Gastrocnemius medialis (tissue), 4 donors: ENCODE results near the gene LMBR1. TPM values are rescaled to one million over a fixed set of nuclear protein-coding genes. Genes with fewer than 3 reads are reported as not detected.
A peak's percentile ranks its signal among the peaks of the same experiment; 100 is the strongest.
"Not testable (repeated sequence)": the region's sequence is repeated elsewhere in the genome, so short reads cannot be mapped to it uniquely, and the experiment has no call there.

Experiments used
- ATAC-seq, 2 donors: fragments of 150-250 bp; one replicate each; pipeline ENCODE4 v1.9.1; 2016
- DNase-seq, 2 donors: peaks; one replicate each; pipeline ENCODE4 v3.0.0-alpha.2; 2019
- H3K27ac ChIP-seq, 4 donors: fragments of 200-600 bp; sonication (generic); 1 replicate in 1 of 4; 2 replicates in 3 of 4; pipeline ENCODE4 v1.5.1; 2016 to 2018; ENCODE audit warnings: mild to moderate bottlenecking in 2 of 4, moderate library complexity in 1 of 4
- H3K27me3 ChIP-seq, 3 donors: fragments of 200-600 bp; sonication (generic) in 2 of 3; 1 replicate in 1 of 3; 2 replicates in 2 of 3; pipeline versions ENCODE4 v1.5.1 to v1.6.0; 2016 to 2019; ENCODE audit warnings: mild to moderate bottlenecking in 1 of 3, moderate library complexity in 1 of 3
- H3K36me3 ChIP-seq, 2 donors: fragments of 200-600 bp; sonication (generic) in 1 of 2; one replicate each; pipeline ENCODE4 v1.5.1; 2017 to 2018
- H3K4me1 ChIP-seq, 2 donors: fragments of 200-600 bp; sonication (generic) in 1 of 2; one replicate each; pipeline ENCODE4 v1.5.1; 2016 to 2017; ENCODE audit warnings: mild to moderate bottlenecking in 2 of 2
- H3K4me3 ChIP-seq, 4 donors: fragments of 200-600 bp; sonication (generic) in 3 of 4; 1 replicate in 1 of 4; 2 replicates in 3 of 4; pipeline ENCODE4 v1.5.1; 2016 to 2019; ENCODE audit warnings: mild to moderate bottlenecking in 2 of 4
- H3K9me3 ChIP-seq, 3 donors: fragments of 200-600 bp; sonication (generic) in 2 of 3; 1 replicate in 1 of 3; 2 replicates in 2 of 3; pipeline ENCODE4 v1.5.1; 2016 to 2019
- POLR2A ChIP-seq, 2 donors: fragments of 450-650 bp; IDR thresholded peaks; one replicate each; pipeline ENCODE4 v1.6.1; 2017; ENCODE audit warnings: antibody characterized with exemption in 2 of 2, mild to moderate bottlenecking in 2 of 2, moderate library complexity in 2 of 2
- in situ Hi-C, 4 donors: fragments of 200-750 bp; cut with MboI; loops; one replicate each; pipeline versions ENCODE4 v1.15.0 to v1.8.0; 2017; ENCODE audit warnings: low sequenced_read_pairs in 4 of 4
- intact Hi-C: fragments of 100-400 bp; cut with DNase I; formaldehyde crosslinking; loops from one replicate; pipeline ENCODE4 v1.15.1; 2023; ENCODE audit warnings: low total_unique reads
- total RNA-seq, 4 donors: library from RNA; depleted of rRNA; stranded (reverse); fragments of >200 nt; gene quantifications; one replicate each; pipeline versions ENCODE4 v1.1.0 to v1.2.3, GENCODE V29; 2016
- TF ChIP-seq, protein P1 (sequence below), 5 experiments: fragments of 450-650 bp in 3 of 5; fragments of 200-600 bp in 2 of 5; sonication (generic) in 2 of 5; IDR thresholded peaks in 4 of 5; conservative IDR thresholded peaks in 1 of 5; 1 replicate in 4 of 5; 2 replicates in 1 of 5; pipeline ENCODE4 v1.5.1; 2016 to 2019; ENCODE audit warnings: antibody characterized with exemption in 5 of 5, mild to moderate bottlenecking in 3 of 5, moderate library complexity in 3 of 5

The LMBR1 gene
- total RNA-seq, 4 donors from 2014 or later: 27.9 to 87.0 (median 35.3) TPM

DNA sequence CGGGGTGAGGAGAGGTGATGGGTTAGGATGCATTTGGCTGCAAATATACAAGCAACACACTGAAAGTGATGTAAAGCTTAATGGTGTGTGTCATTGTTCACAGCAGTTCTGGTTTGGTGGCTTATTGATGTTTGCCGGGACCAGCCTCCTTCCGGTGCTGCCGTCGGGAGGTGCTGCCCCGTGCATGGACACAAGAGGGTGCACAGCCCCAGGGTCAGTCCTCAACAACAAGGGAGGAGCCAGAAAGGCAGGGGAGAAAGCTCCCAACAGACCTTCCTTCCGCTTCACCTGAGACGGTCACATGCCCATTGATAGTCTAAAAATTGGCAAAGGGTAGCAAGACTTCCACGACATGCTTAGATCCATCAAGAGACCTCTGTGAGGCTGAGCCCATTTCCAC, 242.9 kb downstream of the LMBR1 start:
- in situ Hi-C loops: no loop called here
- Histone ChIP-seq H3K27me3 (peaks cover 6 to 36% (median 11%) of the 10 kb centered on the region in 3 donors), H3K4me1 (no peaks in the 10 kb centered on the region), H3K4me3 (no peak overlapping the region), H3K36me3 (no peaks in the 10 kb centered on the region), H3K9me3 (no peaks in the 10 kb centered on the region), H3K27ac (no peak overlapping the region)
- intact Hi-C loops: no loop called here
- no peak for TF ChIP-seq POLR2A (IDR thresholded peaks at IDR 0.05)
- TF ChIP-seq, protein P1, sequence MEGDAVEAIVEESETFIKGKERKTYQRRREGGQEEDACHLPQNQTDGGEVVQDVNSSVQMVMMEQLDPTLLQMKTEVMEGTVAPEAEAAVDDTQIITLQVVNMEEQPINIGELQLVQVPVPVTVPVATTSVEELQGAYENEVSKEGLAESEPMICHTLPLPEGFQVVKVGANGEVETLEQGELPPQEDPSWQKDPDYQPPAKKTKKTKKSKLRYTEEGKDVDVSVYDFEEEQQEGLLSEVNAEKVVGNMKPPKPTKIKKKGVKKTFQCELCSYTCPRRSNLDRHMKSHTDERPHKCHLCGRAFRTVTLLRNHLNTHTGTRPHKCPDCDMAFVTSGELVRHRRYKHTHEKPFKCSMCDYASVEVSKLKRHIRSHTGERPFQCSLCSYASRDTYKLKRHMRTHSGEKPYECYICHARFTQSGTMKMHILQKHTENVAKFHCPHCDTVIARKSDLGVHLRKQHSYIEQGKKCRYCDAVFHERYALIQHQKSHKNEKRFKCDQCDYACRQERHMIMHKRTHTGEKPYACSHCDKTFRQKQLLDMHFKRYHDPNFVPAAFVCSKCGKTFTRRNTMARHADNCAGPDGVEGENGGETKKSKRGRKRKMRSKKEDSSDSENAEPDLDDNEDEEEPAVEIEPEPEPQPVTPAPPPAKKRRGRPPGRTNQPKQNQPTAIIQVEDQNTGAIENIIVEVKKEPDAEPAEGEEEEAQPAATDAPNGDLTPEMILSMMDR (IDR thresholded peaks at IDR 0.05 in 4 of 5, conservative IDR thresholded peaks at IDR 0.05 in 1 of 5): no peak
- no peak for DNase-seq
- no peak for ATAC-seq

DNA sequence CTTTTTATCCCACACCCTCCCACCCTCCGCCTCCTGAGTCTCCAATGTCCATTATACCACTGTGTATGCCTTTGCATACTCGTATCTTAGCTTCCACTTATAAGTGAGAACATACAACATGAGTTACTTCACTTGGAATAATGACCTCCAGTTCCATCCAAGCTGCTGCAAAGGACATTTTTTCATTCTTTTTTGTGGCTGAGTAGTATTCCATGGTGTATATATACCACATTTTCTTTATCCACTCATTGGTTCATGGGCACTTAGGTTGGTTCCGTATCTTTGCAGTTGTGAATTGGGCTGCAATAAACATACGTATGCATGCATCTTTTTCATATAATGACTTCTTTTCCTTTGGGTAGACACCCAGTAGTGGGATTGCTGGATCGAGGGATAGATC, 245.7 kb downstream of the LMBR1 start:
- H3K9me3 ChIP-seq, H3K4me3 ChIP-seq, H3K36me3 ChIP-seq, ATAC-seq, H3K27ac ChIP-seq, in situ Hi-C loops, H3K4me1 ChIP-seq, DNase-seq: not testable (repeated sequence)
- peaks cover 6 to 28% (median 12%) of the 10 kb centered on the region in 3 donors for H3K27me3 ChIP-seq
- intact Hi-C loops: loop anchor here (10.0 kb wide), 1 partner anchor 247 kb away; the partner anchor contains the start of gene LMBR1

DNA sequence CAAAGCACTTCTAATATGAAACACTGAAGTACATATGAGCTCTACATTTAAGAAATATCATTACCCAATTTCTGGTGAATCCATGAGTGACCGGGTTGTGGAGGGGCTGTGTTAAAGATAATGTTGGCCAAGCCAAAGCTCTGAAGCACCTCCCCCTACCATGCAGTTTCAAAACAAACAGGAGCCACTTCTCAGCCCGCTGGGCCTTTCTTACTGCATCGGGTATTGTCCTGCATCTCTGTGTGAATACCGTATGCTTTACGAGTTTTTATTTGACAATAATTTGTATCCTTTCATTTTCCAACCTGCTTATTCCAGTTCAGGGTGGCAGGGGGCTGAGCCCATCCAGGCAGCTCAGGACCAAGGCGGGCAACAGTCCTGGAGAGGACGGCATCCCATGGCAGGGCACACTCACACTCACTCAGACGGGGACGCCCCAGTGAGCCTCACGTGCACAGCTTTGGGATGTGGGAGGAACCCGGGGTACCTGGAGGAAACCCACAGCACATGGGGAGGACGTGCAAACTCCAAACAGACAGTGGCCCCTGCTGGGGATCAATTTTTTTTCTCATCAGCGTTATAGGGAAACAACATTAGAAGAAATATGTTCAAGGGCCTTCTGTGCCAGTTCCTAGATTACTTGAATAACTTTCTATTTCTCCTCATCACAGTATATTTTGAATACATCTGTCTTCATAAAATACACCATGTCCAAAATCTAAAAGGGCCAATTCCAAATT, 250.5 kb downstream of the LMBR1 start:
- Histone ChIP-seq H3K4me1 (peaks cover 0 to 11% of the 10 kb centered on the region in 2 donors), H3K9me3 (no peaks in the 10 kb centered on the region), H3K27me3 (peaks cover 5 to 9% (median 6%) of the 10 kb centered on the region in 3 donors), H3K4me3 (no peak overlapping the region), H3K27ac (no peak overlapping the region), H3K36me3 (no peaks in the 10 kb centered on the region)
- DNase-seq (no peak), ATAC-seq (no peak)
- intact Hi-C loops (loop anchor here (5.0 to 10.0 kb wide), 3 partner anchors 252 to 765 kb away; partner anchors contain the start of genes LMBR1 and UBE3C), in situ Hi-C loops (no loop called here)
- TF ChIP-seq POLR2A (IDR thresholded peaks at IDR 0.05): no peak
- TF ChIP-seq, protein P1 (IDR thresholded peaks at IDR 0.05 in 4 of 5, conservative IDR thresholded peaks at IDR 0.05 in 1 of 5): no peak

DNA sequence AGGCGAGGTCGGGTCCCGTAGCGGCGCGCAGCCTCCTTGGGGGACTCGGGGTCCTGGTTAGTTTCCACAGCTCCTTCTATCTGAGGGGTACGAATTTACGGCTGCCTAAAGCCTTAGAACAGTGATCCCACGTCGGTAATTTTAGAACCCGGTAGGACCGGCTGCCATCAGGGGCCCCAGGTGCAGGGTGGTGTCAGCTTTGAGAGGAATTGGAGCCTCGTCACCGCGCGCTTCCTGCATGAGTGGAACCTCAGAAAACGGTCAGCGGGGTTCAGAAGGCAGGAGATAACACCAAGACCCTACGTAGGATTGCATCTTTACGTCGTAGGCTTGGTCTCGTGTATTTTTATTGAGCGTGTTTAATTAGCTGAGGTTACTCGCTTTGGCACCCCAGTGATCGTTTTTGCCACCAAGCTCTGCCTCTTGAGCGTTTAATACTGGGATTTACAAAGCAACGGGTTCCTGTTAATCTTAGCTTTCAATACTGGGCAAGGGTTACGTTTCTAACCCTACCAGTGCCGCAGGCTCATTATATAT, 252.0 kb downstream of the LMBR1 start:
- Histone ChIP-seq H3K36me3 (no peaks in the 10 kb centered on the region), H3K27ac (peak overlapping the region; percentile 11 to 91 (median 63)), H3K4me3 (peak overlapping the region; percentile 67 to 93 (median 79)), H3K9me3 (no peaks in the 10 kb centered on the region), H3K27me3 (peaks cover 5 to 9% (median 5%) of the 10 kb centered on the region in 3 donors), H3K4me1 (peaks cover 0 to 11% of the 10 kb centered on the region in 2 donors)
- TF ChIP-seq, protein P1 (IDR thresholded peaks at IDR 0.05 in 4 of 5, conservative IDR thresholded peaks at IDR 0.05 in 1 of 5): no peak
- intact Hi-C loops (loop anchor here (5.0 to 10.0 kb wide), 3 partner anchors 254 to 766 kb away; partner anchors contain the start of genes LMBR1 and UBE3C), in situ Hi-C loops (no loop called here)
- DNase-seq: no peak
- ATAC-seq: peak in 1 of 2 donors; percentile 10

DNA sequence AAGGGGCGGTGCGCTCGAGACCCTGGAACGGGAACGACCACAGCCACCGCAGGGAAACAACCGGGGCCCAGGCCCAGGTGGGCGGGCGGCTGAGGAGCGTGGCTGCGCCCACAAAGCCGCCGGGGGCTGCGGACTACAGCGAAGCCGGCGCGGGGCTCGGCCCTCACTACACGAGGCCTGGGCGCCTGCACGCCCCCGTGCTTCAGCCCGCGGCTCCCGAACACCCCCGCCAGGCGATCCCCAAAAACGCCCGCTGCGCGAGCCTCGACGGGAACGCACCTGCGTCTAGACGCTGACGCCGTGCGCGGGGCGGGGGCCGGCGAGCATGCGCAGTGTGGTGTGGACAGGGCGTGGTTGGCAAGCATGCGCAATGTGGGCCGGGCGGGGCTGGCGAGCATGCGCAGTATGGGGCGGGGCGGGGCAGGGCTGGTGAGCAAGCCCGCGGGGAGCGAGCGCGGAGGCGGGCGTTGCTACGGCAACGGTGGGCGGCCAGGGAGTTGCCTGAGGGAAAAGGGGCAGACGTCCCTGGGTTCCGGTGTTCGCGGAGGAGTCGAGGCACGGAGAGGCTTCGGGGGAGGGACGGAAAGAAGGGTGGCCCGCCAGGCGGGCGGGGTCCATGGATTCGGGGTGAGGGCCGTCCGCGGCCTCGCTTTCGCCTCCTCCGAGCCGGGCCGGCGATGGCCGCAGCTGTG, 252.6 kb downstream of the LMBR1 start, which contains the start of gene RNF32:
RNF32 (plus strand) TSS at position 518 of the 692 bp plus-strand sequence. CDS start 3,104 bp downstream, outside the sequence.
- no peaks in the 10 kb centered on the region for H3K36me3 ChIP-seq
- in situ Hi-C loops (no loop called here), intact Hi-C loops (loop anchor here (5.0 to 10.0 kb wide), 3 partner anchors 254 to 767 kb away; partner anchors contain the start of genes LMBR1 and UBE3C)
- TF ChIP-seq POLR2A (IDR thresholded peaks at IDR 0.05): peak; percentile 33 to 58
- TF ChIP-seq, protein P1 (IDR thresholded peaks at IDR 0.05 in 4 of 5, conservative IDR thresholded peaks at IDR 0.05 in 1 of 5): no peak
- no peaks in the 10 kb centered on the region for H3K9me3 ChIP-seq
- DNase-seq (peak; percentile 75 to 76), ATAC-seq (peak; percentile 89)
- H3K27ac ChIP-seq: peak within 1 kb of the TSS; percentile 56 to 91 (median 72)
- peaks cover 5 to 9% (median 5%) of the 10 kb centered on the region in 3 donors for H3K27me3 ChIP-seq
- peak within 1 kb of the TSS; percentile 67 to 93 (median 79) for H3K4me3 ChIP-seq
- peaks cover 0 to 11% of the 10 kb centered on the region in 2 donors for H3K4me1 ChIP-seq
